Fibroblast of lung (primary cell): ENCODE results near the gene PDHX.

Experiments used
- CTCF ChIP-seq, 2 donors: IDR thresholded peaks in 1 of 2; conservative IDR thresholded peaks in 1 of 2; 1 replicate in 1 of 2; 2 replicates in 1 of 2; pipeline ENCODE4 v1.5.1; 2011 to 2012; ENCODE audit warnings: low read length in 2 of 2, control low read depth in 1 of 2, inconsistent platforms in 1 of 2, low read depth in 1 of 2, mild to moderate bottlenecking in 1 of 2
- EZH2 ChIP-seq: IDR thresholded peaks from 2 replicates; pipeline ENCODE4 v1.5.1; 2012; ENCODE audit warnings: low read length, control low read depth, mild to moderate bottlenecking; ENCODE audit errors: missing control alignments

DNA sequence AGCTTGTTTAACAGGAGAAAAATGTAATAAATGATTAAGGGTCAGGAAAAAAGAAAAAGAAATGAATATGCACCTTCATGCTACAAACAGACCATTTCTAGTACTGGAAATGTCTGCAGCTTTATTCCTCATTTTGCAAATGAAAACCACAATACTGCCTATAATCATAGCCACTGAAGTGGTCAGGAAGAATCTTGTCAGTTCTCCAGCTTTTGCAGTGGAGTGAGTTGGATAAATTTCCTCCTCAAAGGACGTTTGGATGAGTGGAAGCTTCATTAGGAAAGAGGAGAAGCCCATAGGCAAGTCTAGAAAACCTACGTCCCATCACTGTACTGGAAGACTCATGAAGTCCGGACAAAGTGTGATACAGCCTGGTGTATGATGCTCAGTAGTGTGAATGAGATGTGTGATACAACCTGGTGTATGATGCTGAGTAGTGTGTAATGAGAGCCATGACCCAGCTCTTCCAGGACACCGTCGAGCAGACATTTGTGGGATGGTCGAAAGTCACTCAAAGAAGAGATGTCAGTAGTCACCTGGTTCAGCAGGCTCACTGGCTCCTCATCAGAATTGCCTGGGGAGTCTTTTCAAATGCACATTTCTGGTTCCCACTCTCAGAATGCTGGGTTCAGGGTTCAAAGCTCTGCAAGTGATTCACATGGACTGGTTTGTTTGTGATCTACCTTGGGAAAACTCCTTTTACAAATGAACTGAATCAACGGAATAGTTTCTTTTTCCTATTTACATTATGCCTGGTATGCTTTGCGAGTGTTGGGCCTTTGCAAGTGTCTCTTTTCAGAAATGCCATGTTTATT lies 101.3 kb downstream of the PDHX start:
- TF ChIP-seq CTCF (conservative IDR thresholded peaks at IDR 0.05 in 1 of 2, IDR thresholded peaks at IDR 0.05 in 1 of 2; ENCODE audit: low read depth in 1 of 2, low read length in 2 of 2) (no peak), EZH2 (no peak)
